WI38 (cell line): ENCODE measurements around the gene TMEM109.
A peak's percentile ranks its signal among the peaks of the same experiment; 100 is the strongest.

Experiments
- H3K4me3 ChIP-seq: 2 replicates; pipeline ENCODE4 v1.5.1; 2011; ENCODE audit warnings: low read depth, mild to moderate bottlenecking, control low read depth, low read length
- TF ChIP-seq, protein P1 (sequence below): IDR thresholded peaks from 2 replicates; pipeline ENCODE4 v1.5.1; 2012; ENCODE audit warnings: low read depth, mild to moderate bottlenecking, control low read depth, low read length

TMEM109 gene

GRCh38 chr11:60919956-60920355 lies 6.0 kb downstream of the TMEM109 start:
- H3K4me3 ChIP-seq: no peak overlapping the region
- TF ChIP-seq, protein P1, sequence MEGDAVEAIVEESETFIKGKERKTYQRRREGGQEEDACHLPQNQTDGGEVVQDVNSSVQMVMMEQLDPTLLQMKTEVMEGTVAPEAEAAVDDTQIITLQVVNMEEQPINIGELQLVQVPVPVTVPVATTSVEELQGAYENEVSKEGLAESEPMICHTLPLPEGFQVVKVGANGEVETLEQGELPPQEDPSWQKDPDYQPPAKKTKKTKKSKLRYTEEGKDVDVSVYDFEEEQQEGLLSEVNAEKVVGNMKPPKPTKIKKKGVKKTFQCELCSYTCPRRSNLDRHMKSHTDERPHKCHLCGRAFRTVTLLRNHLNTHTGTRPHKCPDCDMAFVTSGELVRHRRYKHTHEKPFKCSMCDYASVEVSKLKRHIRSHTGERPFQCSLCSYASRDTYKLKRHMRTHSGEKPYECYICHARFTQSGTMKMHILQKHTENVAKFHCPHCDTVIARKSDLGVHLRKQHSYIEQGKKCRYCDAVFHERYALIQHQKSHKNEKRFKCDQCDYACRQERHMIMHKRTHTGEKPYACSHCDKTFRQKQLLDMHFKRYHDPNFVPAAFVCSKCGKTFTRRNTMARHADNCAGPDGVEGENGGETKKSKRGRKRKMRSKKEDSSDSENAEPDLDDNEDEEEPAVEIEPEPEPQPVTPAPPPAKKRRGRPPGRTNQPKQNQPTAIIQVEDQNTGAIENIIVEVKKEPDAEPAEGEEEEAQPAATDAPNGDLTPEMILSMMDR: no peak

GRCh38 chr11:60921259-60921658 lies 7.3 kb downstream of the TMEM109 start:
- TF ChIP-seq, protein P1: no peak
- no peak overlapping the region for H3K4me3 ChIP-seq

DNA sequence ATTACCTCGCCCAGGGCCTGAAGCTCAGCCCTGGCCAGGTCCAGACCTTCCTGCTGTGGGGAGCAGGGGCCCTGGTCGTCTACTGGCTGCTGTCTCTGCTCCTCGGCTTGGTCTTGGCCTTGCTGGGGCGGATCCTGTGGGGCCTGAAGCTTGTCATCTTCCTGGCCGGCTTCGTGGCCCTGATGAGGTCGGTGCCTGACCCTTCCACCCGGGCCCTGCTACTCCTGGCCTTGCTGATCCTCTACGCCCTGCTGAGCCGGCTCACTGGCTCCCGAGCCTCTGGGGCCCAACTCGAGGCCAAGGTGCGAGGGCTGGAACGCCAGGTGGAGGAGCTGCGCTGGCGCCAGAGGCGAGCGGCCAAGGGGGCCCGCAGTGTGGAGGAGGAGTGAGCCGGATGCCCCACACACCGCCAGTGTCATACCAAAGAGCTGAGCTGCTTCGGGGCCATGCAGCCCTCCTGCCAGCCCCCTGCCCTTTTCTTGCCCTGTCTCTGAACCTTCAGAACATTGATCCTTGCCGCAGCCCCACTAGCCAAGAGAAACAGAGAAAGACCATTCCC lies 7.9 kb downstream of the TMEM109 start:
- no peak overlapping the region for H3K4me3 ChIP-seq
- TF ChIP-seq, protein P1: no peak

GRCh38 chr11:60922906-60923305 lies 8.9 kb downstream of the TMEM109 start:
- TF ChIP-seq, protein P1: no peak
- no peak overlapping the region for H3K4me3 ChIP-seq

DNA sequence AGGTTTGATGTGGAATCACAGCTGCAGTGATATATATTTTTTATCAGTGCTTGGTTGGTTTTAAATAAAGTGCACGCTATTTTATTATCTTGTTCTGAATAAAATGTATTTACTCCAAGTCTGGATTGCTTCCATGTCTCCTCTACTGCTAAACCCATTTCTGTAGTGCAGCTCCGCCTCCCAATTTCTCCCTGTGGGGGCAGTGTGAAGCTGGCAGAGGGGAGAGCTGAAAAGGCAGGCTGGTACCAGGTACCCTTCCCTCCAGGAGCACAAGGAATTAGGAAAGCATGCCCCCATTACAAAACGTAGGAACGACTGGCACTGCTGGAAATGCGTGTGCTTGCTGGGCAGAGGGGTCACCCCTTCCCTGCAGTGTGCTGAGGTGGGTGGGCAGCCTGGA lies 9.4 kb downstream of the TMEM109 start:
- TF ChIP-seq, protein P1: no peak
- no peak overlapping the region for H3K4me3 ChIP-seq

GRCh38 chr11:60923800-60924109 lies 9.8 kb downstream of the TMEM109 start:
- H3K4me3 ChIP-seq: peak overlapping the region; percentile 78
- TF ChIP-seq, protein P1: no peak

DNA sequence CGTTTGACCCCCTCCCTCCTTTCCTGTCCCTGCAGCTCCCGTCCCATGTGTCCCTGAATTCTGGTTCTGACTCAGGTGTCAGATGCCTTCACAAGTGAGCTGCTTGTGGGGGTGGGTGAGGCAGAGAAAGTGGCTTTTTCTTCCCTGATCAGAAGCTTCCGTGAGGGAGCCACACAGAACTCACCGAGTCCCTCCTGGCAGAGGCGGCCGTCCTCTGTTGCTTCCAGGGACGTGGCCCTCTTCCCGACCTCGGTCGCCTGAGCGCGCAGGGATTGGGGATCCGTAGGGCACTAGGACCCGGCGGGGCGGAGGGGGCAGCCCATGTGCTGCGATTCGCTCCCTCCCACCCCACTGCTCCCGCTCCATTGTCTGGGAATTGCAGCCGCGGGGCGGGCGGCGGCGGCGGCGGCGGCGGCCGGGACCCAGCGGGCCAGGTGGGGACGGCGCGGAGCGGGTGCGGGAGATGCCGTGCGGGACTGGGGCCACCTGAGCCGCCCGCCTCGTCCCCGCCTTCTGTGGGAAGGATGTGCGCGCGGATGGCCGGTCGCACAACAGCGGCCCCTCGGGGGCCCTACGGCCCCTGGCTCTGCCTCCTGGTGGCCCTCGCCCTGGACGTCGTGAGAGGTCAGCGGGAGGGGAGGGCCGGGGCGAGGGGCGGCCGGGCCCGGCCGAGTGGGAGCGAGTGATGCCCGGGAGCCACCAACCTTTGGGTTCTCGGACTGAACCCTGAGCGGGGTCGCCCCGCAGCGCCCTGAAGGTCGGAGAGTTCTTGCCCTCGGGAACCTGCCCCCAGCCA lies 10.3 kb downstream of the TMEM109 start, which contains the start of gene TMEM132A:
Gene TMEM132A (plus strand): TSS at position 351 of the 796 bp plus-strand sequence. CDS start 174 bp downstream, at position 525.
- peak within 1 kb of the TSS; percentile 78 for H3K4me3 ChIP-seq
- TF ChIP-seq, protein P1: no peak
